HFF-Myc (cell line): ENCODE measurements around the gene XRCC1.
A peak's percentile ranks its signal among the peaks of the same experiment; 100 is the strongest.

Source experiments
- DNase-seq: peaks from one replicate; pipeline ENCODE4 v3.0.0-alpha.2; 2011; ENCODE audit warnings: low read depth; ENCODE audit errors: extremely low read depth
- H3K4me3 ChIP-seq: replicated peaks from 2 replicates; pipeline ENCODE4 v1.5.1; 2011; ENCODE audit warnings: low read depth, mild to moderate bottlenecking, control low read depth, low read length
- CTCF ChIP-seq: IDR thresholded peaks from 2 replicates; pipeline ENCODE4 v1.5.1; 2012; ENCODE audit warnings: mild to moderate bottlenecking, low read depth, low read length, control low read depth; ENCODE audit errors: missing control alignments

The XRCC1 gene, protein sequence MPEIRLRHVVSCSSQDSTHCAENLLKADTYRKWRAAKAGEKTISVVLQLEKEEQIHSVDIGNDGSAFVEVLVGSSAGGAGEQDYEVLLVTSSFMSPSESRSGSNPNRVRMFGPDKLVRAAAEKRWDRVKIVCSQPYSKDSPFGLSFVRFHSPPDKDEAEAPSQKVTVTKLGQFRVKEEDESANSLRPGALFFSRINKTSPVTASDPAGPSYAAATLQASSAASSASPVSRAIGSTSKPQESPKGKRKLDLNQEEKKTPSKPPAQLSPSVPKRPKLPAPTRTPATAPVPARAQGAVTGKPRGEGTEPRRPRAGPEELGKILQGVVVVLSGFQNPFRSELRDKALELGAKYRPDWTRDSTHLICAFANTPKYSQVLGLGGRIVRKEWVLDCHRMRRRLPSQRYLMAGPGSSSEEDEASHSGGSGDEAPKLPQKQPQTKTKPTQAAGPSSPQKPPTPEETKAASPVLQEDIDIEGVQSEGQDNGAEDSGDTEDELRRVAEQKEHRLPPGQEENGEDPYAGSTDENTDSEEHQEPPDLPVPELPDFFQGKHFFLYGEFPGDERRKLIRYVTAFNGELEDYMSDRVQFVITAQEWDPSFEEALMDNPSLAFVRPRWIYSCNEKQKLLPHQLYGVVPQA

DNA sequence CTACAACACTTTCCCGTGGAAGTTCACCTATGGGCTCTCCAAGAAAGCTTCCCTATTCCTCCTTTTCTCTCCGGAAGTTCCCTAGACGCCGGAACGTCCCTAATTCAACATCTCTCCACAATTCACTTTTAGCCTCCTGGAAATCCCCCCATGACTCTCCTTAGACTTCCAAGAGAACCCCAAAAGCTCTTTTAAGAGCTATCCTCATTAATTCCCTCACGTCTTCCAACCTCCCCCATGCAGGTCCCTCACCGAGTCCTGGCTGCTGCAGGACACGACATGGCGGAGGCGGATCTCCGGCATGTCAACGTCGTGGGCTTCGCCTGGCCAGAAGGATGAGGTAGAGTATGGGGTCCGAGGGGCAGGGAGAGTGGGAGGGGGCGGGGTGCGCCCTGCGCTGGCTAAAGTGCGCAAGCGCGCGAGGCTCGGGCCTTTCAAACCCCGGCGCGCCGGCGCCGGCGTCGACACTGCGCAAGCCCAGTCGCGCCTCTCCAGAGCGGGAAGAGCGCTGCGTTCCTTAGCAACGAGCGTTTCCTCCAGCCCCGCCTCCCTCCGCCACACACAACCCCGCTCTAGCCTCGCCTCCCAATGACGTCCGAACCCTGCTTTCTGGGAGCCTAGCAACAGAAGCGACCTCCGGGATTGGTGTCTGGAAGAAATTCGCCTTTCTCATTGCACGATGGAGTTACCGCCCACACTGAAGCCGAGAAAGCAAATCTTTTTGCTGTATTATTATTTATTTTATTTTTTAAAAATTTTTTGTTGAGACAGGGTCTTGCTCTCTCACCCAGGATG, at the start of gene XRCC1, which contains the start of gene PINLYP:
XRCC1 (minus strand) TSS at position 372 of the 795 bp plus-strand sequence; CDS start at position 303, 69 bp downstream.
PINLYP (plus strand) TSS at position 646 of the 795 bp plus-strand sequence. CDS start 1,391 bp downstream, outside the sequence.
- H3K4me3 ChIP-seq = peak within 1 kb of the TSS; percentile 93
- no peak for TF ChIP-seq CTCF
- DNase-seq = peak; percentile 95

DNA sequence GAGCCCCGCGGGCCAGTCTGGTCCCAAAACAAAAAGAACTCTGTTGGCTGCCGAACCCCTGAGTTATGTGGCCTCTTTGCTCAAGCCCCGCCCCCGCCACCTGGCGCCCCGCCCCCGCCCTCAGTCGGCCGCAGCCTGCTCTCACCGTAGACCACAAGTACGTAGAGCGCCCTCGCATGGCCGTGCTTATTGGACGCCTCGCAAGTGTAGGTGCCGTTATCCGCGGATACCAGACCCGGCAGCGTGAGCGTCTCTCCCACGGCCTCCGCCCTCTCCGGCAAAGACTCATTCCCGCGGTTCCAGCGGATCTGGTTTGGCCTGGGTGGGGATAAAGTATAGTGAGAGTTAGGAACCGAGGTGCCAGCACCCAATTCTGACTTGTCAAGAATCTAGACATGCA, 49.6 kb upstream of the XRCC1 start:
- no peak for TF ChIP-seq CTCF
- no peak for DNase-seq
- no peak overlapping the region for H3K4me3 ChIP-seq

- TF ChIP-seq CTCF = no peak
- no peak overlapping the region for H3K4me3 ChIP-seq
- no peak for DNase-seq
These were observed 48.8 kb upstream of the XRCC1 start for GRCh38 chr19:43623889-43624670.

DNA sequence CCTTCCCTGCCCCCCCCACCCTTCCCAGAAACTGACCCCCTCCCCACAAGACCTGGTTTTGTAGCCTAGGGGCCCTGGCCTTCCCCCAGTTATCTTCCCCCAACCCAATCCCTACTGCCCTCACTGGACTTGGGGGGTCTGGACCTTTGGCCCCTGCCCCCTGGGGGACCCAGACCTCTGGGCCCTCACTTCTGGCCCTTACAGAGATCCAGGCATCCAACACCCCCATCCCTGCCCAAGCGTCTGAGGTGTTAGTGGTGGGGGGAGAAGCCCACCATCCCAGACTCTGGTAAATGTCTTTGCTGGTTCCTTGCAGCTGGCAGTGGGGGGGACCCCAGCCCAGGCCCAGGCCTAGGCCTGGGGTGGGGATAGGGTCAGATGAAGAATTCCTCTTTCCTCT, 47.6 kb upstream of the XRCC1 start:
- no peak for TF ChIP-seq CTCF
- DNase-seq = no peak
- no peak overlapping the region for H3K4me3 ChIP-seq

- no peak overlapping the region for H3K4me3 ChIP-seq
- no peak for DNase-seq
- no peak for TF ChIP-seq CTCF
These were observed 46.7 kb upstream of the XRCC1 start for GRCh38 chr19:43622070-43622469.
